Loucy (cell line): ENCODE measurements around the gene MIB1.

Source experiments
- EZH2phosphoT487 ChIP-seq: fragments of 200-600 bp; IDR thresholded peaks from 2 replicates; pipeline ENCODE4 v1.6.1; 2018; ENCODE audit warnings: antibody characterized with exemption, mild to moderate bottlenecking, moderate library complexity, borderline replicate concordance
- TF ChIP-seq, protein P1 (sequence below): fragments of 200-600 bp; sonication (generic); conservative IDR thresholded peaks from 2 replicates; pipeline ENCODE4 v1.5.1; 2014; ENCODE audit warnings: mild to moderate bottlenecking, antibody characterized with exemption, low read length

DNA sequence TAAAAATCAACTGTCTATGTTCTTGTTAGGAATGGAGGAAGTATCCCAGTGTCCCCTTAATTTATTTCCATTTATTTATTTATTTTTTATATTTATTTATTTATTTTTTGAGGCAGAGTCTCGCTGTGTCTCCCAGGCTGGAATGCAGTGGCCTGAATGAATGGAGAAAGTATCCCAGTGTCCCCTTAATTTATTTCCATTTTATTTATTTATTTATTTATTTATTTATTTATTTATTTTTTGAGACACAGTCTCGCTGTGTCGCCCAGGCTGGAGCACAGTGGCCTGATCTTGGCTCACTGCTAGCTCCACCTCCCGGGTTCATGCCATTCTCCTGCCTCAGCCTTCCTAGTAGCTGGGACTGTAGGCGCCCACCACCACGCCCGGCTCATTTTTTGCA lies 34.1 kb downstream of the MIB1 start:
- TF ChIP-seq, protein P1, sequence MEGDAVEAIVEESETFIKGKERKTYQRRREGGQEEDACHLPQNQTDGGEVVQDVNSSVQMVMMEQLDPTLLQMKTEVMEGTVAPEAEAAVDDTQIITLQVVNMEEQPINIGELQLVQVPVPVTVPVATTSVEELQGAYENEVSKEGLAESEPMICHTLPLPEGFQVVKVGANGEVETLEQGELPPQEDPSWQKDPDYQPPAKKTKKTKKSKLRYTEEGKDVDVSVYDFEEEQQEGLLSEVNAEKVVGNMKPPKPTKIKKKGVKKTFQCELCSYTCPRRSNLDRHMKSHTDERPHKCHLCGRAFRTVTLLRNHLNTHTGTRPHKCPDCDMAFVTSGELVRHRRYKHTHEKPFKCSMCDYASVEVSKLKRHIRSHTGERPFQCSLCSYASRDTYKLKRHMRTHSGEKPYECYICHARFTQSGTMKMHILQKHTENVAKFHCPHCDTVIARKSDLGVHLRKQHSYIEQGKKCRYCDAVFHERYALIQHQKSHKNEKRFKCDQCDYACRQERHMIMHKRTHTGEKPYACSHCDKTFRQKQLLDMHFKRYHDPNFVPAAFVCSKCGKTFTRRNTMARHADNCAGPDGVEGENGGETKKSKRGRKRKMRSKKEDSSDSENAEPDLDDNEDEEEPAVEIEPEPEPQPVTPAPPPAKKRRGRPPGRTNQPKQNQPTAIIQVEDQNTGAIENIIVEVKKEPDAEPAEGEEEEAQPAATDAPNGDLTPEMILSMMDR: no peak
- no peak for TF ChIP-seq EZH2phosphoT487
